Astrocyte (in vitro differentiated cells and primary cell): ENCODE data around the gene TP53RK. TPM values are rescaled to one million over a fixed set of nuclear protein-coding genes. Genes with fewer than 3 reads are reported as not detected.

Experiments
- DNase-seq: peaks from one replicate; pipeline ENCODE4 v3.0.0-alpha.2; 2010; ENCODE audit warnings: low read depth
- FAIRE-seq: peaks from 2 replicates; lab custom pipeline; 2011; peaks lifted over from hg19 to GRCh38; lab: Jason Lieb, UNC
- H2AFZ ChIP-seq: 2 replicates; pipeline ENCODE4 v1.6.0; 2012; ENCODE audit warnings: low read depth, low read length, inconsistent platforms
- H3K27ac ChIP-seq: 2 replicates; pipeline ENCODE4 v1.5.1; 2011; ENCODE audit warnings: low read depth, low read length, inconsistent platforms
- H3K27me3 ChIP-seq: 2 replicates; pipeline ENCODE4 v1.6.0; 2011; ENCODE audit warnings: low read length, inconsistent platforms; ENCODE audit not compliant: insufficient read depth
- H3K36me3 ChIP-seq: 2 replicates; pipeline ENCODE4 v1.5.1; 2011; ENCODE audit warnings: low read length, inconsistent platforms; ENCODE audit not compliant: insufficient read depth
- H3K4me1 ChIP-seq: 2 replicates; pipeline ENCODE4 v1.5.1; 2011; ENCODE audit warnings: low read length, inconsistent platforms; ENCODE audit not compliant: insufficient read depth
- H3K4me2 ChIP-seq: 2 replicates; pipeline ENCODE4 v1.6.0; 2012; ENCODE audit warnings: low read length, inconsistent platforms
- H3K4me3 ChIP-seq: 2 replicates; pipeline ENCODE4 v1.5.1; 2011; ENCODE audit warnings: low read depth, mild to moderate bottlenecking, low read length, inconsistent platforms; ENCODE audit not compliant: insufficient read depth
- H3K79me2 ChIP-seq: 2 replicates; pipeline ENCODE4 v1.6.0; 2012; ENCODE audit warnings: mild to moderate bottlenecking, low read length, inconsistent platforms; ENCODE audit not compliant: insufficient read depth
- H3K9ac ChIP-seq: 2 replicates; pipeline ENCODE4 v1.6.0; 2012; ENCODE audit warnings: mild to moderate bottlenecking, low read length, inconsistent platforms
- H3K9me3 ChIP-seq: 2 replicates; pipeline ENCODE4 v1.5.1; 2012; ENCODE audit warnings: low read depth, mild to moderate bottlenecking, low read length, inconsistent platforms; ENCODE audit not compliant: insufficient read depth
- H4K20me1 ChIP-seq: 2 replicates; pipeline ENCODE4 v1.6.0; 2012; ENCODE audit warnings: low read length, inconsistent platforms; ENCODE audit not compliant: insufficient read depth
- H3K27ac Mint-ChIP-seq: one replicate; pipeline ENCODE4 v1.8.0; 2021; ENCODE audit warnings: mild to moderate bottlenecking, mixed read lengths; ENCODE audit not compliant: unreplicated experiment
- H3K27me3 Mint-ChIP-seq: one replicate; pipeline ENCODE4 v1.8.0; 2021; ENCODE audit warnings: low read depth, mixed read lengths; ENCODE audit not compliant: unreplicated experiment
- H3K36me3 Mint-ChIP-seq: one replicate; pipeline ENCODE4 v1.8.0; 2021; ENCODE audit warnings: low read depth, mixed read lengths; ENCODE audit not compliant: unreplicated experiment
- H3K4me1 Mint-ChIP-seq: one replicate; pipeline ENCODE4 v1.8.0; 2021; ENCODE audit warnings: low read depth, mixed read lengths; ENCODE audit not compliant: unreplicated experiment
- H3K4me3 Mint-ChIP-seq: one replicate; pipeline ENCODE4 v1.8.0; 2021; ENCODE audit warnings: mild to moderate bottlenecking, moderate library complexity, mixed read lengths; ENCODE audit not compliant: unreplicated experiment
- H3K9me3 Mint-ChIP-seq: one replicate; pipeline ENCODE4 v1.8.0; 2021; ENCODE audit warnings: mild to moderate bottlenecking, mixed read lengths; ENCODE audit not compliant: unreplicated experiment
- CTCF ChIP-seq: IDR thresholded peaks from 2 replicates; pipeline ENCODE4 v1.5.1; 2011; ENCODE audit warnings: low read depth, mild to moderate bottlenecking, inconsistent platforms, low read length, moderate library complexity; ENCODE audit not compliant: insufficient read depth
- EZH2 ChIP-seq: IDR thresholded peaks from 2 replicates; pipeline ENCODE4 v1.6.1; 2012; ENCODE audit warnings: mild to moderate bottlenecking, low read length, inconsistent platforms; ENCODE audit not compliant: insufficient read depth
- total RNA-seq: library from RNA; stranded (reverse); gene quantifications from 2 replicates; pipeline ENCODE4 v1.2.1, GENCODE V29; 2021

The TP53RK gene
- total RNA-seq, 1 donor from 2014 or later, result 16.0 TPM

- H3K4me3 ChIP-seq, result no peak overlapping the region
- peaks cover 4% of the 10 kb centered on the region for H3K36me3 Mint-ChIP-seq
- FAIRE-seq, result no peak
These were observed 28.8 kb downstream of the TP53RK start for GRCh38 chr20:46660487-46660886.

GRCh38 chr20:46657618-46658017 lies 31.6 kb downstream of the TP53RK start:
- no peak for TF ChIP-seq EZH2
- TF ChIP-seq CTCF, result no peak
- Histone ChIP-seq H3K27ac (no peak overlapping the region), H3K36me3 (no peaks in the 10 kb centered on the region), H3K4me1 (no peaks in the 10 kb centered on the region), H2AFZ (no peak overlapping the region), H3K4me2 (no peak overlapping the region), H3K79me2 (no peaks in the 10 kb centered on the region), H3K9ac (no peak overlapping the region), H3K27me3 (no peaks in the 10 kb centered on the region), H3K4me3 (no peak overlapping the region), H4K20me1 (no peaks in the 10 kb centered on the region), H3K9me3 (no peaks in the 10 kb centered on the region)
- Mint-ChIP-seq H3K4me1 (no peaks in the 10 kb centered on the region), H3K27ac (no peak overlapping the region), H3K4me3 (no peak overlapping the region), H3K36me3 (peaks cover 4% of the 10 kb centered on the region), H3K9me3 (peaks cover 10% of the 10 kb centered on the region), H3K27me3 (peaks cover 3% of the 10 kb centered on the region)
- FAIRE-seq (no peak), DNase-seq (no peak)

More at GRCh38 chr20:46660487-46660886, 28.8 kb downstream of the TP53RK start:
- DNase-seq, result no peak
- H3K27ac Mint-ChIP-seq, result no peak overlapping the region
- peaks cover 10% of the 10 kb centered on the region for H3K9me3 Mint-ChIP-seq
- Histone ChIP-seq H3K36me3 (no peaks in the 10 kb centered on the region), H3K4me2 (no peak overlapping the region), H2AFZ (no peak overlapping the region), H3K4me1 (no peaks in the 10 kb centered on the region), H4K20me1 (no peaks in the 10 kb centered on the region), H3K27me3 (no peaks in the 10 kb centered on the region), H3K9ac (no peak overlapping the region), H3K27ac (no peak overlapping the region), H3K79me2 (no peaks in the 10 kb centered on the region), H3K9me3 (no peaks in the 10 kb centered on the region)
- no peak overlapping the region for H3K4me3 Mint-ChIP-seq
- no peaks in the 10 kb centered on the region for H3K27me3 Mint-ChIP-seq
- H3K4me1 Mint-ChIP-seq, result no peaks in the 10 kb centered on the region
- no peak for TF ChIP-seq CTCF
- TF ChIP-seq EZH2, result no peak

GRCh38 chr20:46657137-46657536 lies 32.1 kb downstream of the TP53RK start:
- no peak overlapping the region for H3K9ac ChIP-seq
- TF ChIP-seq CTCF, result no peak
- TF ChIP-seq EZH2, result no peak
- Mint-ChIP-seq H3K4me1 (no peaks in the 10 kb centered on the region), H3K9me3 (peaks cover 10% of the 10 kb centered on the region), H3K27me3 (peaks cover 3% of the 10 kb centered on the region), H3K27ac (no peak overlapping the region), H3K4me3 (no peak overlapping the region), H3K36me3 (peaks cover 4% of the 10 kb centered on the region)
- no peak for FAIRE-seq
- H3K4me3 ChIP-seq, result no peak overlapping the region
- H3K4me1 ChIP-seq, result no peaks in the 10 kb centered on the region
- H3K36me3 ChIP-seq, result no peaks in the 10 kb centered on the region
- no peaks in the 10 kb centered on the region for H3K9me3 ChIP-seq
- DNase-seq, result no peak
- no peaks in the 10 kb centered on the region for H4K20me1 ChIP-seq
- no peak overlapping the region for H2AFZ ChIP-seq
- H3K79me2 ChIP-seq, result no peaks in the 10 kb centered on the region
- H3K4me2 ChIP-seq, result no peak overlapping the region
- no peak overlapping the region for H3K27ac ChIP-seq
- no peaks in the 10 kb centered on the region for H3K27me3 ChIP-seq
